HG03025 (cell line): ENCODE results near the gene MSANTD3.
"Not testable (repeated sequence)": the region's sequence is repeated elsewhere in the genome, so short reads cannot be mapped to it uniquely, and the experiment has no call there.

Experiments
- ATAC-seq: cut with Tn5 transposase; IDR thresholded peaks from one replicate; pipeline ENCODE4 v1.9.1; 2021; ENCODE audit warnings: mild to moderate bottlenecking, moderate library complexity; ENCODE audit not compliant: unreplicated experiment, low FRiP score

Gene MSANTD3, protein sequence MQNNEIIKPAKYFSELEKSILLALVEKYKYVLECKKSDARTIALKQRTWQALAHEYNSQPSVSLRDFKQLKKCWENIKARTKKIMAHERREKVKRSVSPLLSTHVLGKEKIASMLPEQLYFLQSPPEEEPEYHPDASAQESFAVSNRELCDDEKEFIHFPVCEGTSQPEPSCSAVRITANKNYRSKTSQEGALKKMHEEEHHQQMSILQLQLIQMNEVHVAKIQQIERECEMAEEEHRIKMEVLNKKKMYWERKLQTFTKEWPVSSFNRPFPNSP

DNA sequence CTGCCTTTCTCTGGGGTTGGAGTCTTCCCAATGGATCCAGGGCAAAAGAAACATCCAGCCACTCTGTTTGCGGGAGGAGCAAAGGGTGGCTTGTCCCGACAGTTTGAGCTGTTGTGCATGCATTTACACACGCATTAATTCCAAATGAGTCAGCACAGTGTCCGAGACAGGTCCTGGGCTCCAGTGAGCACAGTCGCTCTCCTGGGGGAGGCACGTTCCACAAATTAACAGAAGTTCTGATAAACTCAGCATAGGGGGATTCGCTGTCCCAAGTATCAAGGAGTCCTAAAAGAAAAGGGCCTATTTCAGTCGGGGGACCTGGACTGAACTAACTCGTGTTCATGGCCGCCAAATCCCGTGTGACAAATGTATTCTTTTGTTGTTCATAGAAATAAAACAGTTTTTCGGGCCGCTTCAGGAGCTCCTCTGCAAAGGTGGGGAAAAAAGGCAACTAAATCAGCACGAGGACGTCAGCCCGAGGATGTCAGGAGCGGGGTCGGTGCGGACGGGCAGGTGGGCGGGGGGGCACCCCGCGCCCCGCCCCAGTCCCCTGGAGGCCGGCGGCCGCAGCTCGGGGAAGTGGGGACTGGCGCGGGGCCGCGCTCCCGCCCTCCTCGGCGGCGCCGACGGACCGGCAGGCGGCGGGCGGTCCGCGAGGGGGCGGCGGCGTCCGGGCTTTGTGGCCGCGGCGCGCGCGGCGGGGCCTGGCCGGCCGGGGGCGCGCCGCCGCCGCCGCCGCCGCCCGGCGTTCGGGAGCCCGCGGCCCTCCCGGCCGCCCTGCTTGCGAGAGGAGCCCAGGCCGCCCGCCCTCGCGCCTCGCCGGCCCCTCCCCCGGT, at the start of gene MSANTD3:
MSANTD3 (plus strand) TSS at position 614 of the 836 bp plus-strand sequence. CDS start 14,796 bp downstream, outside the sequence.
- peak; percentile 67 for ATAC-seq

DNA sequence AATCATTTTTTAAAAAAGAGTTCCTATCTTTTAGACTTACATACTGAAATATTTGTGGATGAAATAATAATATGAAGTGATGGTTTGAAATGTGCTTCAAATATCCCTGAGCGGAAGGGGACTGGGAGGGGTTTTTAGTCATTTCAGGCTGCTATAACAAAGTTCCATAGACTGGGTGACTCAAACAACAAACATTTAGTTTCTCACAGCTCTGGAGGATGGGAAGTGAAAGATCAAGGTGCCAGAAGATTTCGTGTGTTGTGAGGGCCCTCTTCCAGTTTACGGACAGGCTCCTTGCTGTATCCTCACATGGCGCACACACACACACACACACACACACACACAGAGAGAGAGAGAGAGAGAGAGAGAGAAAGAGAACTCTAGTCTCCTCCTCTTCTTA, 47.1 kb upstream of the MSANTD3 start:
- ATAC-seq = no peak

DNA sequence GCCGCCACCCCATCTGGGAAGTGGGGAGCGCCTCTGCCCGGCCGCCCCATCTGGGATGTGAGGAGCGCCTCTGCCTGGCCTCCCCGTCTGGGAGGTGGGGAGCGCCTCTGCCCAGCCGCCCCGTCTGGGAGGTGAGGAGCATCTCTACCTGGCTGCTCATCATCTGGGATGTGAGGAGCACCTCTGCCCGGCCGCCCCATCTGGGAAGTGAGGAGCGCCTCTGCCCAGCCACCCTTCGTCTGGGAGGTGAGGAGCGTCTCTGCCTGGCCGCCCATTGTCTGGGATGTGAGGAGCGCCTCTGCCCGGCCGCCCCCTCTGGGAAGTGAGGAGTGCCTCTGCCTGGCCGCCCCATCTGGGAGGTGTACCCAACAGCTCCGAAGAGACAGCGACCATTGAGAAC, 34.0 kb upstream of the MSANTD3 start:
- ATAC-seq = not testable (repeated sequence)

DNA sequence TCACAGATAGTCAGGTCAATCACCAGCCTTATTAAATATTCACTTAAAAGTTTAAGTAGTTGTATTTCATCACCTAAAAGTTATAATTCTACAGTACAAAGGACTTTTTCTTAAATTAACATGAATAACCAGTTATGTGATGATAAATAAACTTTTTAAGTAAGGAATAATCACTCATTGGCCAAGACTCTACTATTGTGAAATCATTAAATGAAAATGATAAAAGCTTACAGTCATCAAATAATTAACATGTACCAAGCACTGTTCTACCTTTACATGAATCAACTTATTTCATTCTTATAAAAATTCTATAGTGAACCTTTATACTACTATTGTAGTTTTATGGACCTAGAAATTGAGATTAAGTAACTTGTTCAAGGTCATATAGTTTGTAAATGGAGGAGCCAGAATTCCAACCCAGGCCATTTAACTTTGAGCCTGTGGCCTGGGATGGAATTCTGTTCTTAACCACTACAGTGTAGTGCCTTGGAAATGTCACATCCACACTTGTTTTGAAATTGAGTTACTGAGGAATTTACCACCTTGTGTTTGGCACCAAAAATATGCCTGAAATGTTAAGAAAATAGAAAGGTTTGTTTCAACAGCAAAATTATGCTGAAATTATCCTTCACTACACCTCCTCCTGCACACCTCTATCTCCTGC, 32.8 kb upstream of the MSANTD3 start:
- no peak for ATAC-seq

DNA sequence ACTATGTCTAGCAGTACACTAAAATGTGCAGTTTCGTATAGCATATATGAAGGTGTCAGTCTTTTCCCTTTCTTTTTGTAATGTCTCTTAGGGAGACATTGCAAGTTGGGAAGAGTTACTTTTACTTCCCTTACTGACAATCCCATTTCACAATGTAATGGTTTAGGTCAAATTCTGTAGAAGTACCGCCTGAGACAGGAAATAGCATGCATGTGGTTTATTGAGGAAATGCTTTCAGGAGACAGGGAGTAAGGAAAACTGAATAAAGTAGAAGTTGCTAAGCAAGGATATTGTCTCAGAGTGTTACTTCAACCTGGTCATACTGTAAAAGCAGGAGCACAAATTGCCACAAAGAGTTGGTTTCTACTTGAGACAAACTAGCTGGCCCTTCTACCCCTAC, 32.1 kb upstream of the MSANTD3 start:
- no peak for ATAC-seq

DNA sequence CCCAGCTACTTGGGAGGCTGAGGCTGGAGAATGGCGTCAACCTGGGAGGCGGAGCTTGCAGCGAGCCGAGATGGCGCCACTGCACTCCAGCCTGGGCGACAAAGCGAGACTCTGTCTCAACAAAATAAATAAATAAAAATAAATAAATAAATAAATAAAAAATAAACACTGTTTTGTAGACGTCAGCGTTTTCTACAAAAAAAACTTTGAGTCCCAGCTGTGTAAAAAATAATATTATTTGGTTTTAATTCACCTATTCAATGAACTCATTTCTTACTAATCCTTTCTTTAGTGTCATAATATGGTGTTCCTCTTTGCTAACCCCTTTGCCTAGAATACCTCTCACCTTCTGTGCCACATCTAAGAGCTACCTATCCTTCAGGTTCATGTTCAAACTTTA, 30.2 kb upstream of the MSANTD3 start:
- no peak for ATAC-seq

DNA sequence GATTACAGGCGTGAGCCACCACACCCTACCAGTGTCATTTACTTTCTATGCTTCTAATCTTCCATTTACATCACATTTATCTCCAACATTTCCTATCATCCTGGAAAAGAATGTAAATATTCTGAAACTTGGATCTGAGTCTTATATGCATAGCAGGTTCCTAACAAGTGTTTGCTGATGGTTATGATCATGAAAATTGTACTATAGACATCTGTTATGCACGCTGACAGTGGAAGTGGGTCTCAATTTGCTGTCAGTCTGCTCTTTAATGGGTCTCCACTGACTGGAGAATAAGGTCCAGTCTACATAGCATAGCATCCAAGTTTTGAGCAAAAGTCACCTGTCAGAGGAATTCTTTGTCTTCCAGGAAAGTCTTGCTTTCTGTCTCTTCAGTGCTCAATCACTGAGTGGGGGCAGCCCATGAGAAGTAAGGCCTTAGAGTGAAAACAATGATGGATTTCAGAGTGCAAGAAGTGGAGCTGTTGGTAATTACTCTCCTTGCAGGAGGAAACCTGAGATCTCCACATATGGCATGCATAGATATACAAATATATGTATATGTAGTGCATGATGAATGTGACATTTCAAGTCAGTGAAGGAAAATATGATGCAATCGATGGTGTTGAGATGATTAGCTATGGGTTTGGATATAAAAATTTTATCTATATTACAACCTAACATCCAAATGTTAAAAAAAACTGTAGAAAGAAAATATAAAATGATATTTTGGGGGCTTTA, 29.2 kb upstream of the MSANTD3 start:
- no peak for ATAC-seq

DNA sequence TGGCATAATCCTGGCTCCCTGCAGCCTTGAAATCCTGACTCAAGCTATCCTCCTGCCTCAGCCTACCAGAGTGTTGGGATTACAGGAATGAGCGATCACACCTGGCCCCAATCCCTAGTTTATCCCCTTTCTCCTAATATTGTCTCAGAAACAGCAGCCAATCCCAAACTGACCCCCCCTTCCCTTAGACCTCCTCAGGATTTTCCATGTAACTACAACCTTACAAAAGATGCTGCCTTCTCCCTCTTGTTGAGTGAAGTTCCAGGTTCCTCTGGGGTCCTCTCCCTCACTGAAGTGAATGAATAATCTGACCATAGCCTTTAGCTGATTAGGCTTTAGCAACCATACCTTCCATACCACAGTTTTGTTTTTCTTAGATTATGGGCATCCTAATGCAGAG, 25.9 kb upstream of the MSANTD3 start:
- ATAC-seq = no peak

DNA sequence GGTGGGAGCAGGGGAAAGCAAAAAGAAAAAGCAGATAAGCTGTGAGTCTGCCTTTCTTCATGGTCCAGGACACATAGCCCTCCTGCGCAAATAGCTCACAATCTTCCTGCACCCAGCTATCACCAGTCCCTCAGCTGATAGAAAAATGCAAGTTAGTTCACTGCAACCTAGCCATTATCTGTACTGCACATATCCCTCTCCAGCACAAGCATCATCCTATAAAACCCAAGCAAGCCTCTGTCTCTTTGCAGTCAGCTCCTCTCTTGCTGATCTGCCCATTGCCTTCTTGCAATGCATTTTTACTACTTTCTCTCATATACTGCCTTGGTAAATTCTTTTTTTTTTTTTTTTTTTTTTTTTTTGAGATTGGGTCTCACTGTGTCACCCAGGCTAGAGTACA, 20.0 kb upstream of the MSANTD3 start:
- ATAC-seq = no peak

DNA sequence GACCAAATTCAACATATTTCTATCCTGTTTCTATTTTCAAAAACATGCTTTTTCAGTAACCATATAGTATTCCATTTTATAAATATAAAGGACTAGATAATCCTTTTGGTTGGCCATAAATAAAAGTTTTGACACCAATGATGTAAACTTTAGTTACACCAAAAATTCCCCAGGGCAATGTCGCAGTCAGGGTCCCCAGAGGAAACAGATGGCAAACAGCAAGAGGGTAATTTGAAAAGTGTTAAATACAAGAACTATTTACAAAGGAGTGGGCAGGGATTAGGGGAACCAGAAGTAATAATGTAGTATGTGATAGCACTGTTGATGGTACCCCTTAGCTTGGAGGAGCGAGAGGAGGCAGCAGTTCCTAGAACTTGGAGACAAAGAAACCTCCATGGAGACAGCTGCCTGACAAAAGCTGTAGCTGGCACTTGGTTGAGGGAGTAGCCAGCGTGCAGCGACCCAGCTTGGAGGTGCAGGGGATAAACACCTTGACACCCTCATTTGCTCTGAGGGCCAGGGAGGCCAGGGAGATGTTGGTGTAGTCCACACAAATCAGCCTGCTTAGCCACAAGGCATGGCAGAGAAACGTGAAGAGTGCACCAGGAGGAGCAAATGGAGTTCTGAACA, 18.3 kb upstream of the MSANTD3 start:
- ATAC-seq = no peak

DNA sequence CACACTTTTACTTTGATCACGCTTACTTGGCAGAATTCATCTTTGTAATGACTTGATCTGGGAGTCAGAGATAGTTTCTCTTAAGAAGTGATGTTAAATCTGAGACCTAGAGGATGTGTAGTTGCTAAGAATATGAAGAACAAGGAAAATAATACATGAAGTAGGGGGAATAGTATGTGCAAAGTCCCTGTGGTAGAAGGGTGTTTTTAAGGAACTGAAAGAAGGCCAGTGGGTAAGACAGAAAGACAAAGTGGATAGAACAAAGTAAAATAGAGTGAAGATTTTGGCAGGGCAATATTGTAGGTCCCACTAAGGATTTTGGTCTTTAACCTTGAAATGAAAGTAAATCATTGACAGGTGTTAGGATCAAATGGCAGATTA, 17.8 kb upstream of the MSANTD3 start:
- ATAC-seq = no peak

DNA sequence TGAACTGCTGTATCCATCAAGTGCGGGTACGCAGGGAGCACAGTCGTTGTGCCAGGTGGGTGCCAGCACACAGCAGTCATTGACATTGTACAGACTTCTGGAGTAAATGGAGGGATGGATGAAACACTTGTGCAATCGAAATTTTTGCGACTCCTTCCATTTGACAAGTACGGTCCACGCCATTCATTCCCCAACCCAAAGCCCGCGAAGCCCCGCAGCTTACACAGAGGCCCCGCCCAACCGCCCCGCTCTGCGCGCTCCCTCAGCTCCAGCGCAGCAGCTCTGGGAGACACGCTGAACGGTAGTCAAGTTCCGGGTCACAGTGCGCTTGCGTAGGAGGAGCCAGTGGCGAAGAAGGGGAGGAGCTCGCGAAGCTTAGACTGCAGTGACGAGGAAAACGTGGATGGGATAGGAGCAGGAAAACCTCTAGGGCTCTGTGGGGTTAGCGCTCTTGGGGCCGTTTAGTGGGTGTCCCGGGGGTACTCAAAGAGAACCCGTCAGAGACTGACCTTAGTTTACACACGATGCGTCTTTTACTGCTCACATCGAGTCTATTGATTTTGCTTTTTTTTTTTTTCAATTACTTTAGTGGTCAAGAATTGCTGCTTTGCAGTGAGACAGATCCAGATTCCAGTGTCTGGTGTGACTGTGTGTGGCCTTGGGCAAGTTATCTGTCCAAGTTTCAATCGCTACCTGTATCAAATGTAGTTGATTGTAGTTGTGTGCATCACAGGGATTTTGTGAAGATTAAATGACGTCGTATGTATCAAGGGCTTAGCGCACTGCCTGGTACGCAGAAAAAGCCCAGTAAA, 15.3 kb upstream of the MSANTD3 start:
- peak; percentile 99 for ATAC-seq

DNA sequence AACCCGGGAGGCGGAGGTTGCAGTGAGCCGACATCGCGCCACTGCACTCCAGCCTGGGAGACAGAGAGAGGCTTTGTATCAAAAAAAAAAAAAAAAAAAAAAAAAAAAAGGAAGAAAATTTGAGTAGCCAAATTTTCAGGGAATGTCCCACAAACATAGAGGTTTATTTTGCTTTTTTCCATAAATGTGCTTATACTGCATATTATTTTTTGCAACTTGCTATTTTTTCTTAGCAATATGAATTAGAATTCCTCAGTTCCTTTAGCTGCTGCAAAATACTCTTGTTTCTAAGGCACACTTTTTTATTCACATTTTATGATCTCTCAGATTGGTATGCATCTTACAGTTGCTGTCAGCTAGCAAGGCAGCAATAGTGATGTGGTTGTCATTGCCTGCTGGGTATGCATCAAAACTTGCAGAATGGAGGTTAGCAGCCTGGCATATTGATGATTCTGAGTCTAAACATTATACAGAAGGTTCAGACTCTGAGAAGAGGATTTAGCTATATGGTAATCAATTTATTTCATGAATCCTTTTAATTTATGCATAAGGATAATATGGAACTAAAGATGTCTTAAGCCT, 13.0 kb upstream of the MSANTD3 start:
- ATAC-seq = no peak

DNA sequence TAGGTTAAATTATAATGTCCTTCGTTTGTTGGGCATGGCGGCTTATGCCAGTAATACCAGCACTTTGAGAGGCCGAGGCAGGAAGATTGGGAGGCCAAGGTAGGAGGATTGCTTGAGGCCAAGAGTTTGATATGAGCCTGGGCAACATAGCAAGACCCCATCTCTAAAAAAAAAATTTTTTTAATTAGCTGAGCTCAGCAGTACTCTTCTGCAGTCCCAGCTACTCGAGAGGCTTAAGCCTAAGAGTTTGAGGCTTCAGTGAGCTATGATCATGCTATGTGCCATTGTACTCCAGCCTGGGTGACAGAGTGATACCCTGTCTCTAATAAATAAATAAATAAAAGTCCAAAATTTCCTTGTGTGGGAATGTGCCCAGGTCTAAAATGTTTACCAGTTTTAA, 9.1 kb upstream of the MSANTD3 start:
- ATAC-seq = no peak

DNA sequence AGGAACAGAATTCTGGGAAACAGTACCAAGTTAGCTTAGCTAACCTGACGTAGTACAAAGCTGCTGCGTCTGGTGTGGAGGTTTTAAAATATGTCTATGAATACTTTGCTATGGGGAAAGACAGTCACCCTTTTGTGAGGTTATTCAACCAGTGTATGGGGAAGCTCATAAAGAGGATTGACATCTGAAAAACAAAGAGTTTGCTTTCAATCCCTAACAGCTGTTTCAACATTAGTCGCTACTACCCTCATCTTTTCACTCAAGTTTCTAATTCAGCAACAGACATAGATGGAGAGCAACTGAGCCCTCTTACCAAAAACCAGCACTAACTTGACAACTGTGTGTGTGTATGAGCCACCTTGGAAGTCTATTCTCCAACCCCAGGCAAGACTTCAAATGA, 7.8 kb upstream of the MSANTD3 start:
- ATAC-seq = no peak

DNA sequence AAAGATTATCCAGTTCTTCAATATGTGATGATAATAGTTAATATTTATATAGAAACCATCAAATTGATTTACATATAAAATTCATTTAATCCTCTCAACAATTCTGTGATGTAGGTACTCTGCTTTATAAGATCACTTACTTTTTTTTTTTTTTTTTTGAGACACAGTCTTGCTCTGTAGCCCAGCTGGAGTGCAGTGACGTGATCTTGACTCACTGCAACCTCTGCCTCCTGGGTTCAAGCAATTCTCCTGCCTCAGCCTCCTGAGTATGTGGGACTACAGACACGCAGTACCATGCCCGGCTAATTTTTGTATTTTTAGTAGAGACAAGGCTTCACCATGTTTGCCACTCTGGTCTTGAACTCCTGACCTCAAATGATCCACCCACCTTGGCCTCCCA, 5.8 kb upstream of the MSANTD3 start:
- not testable (repeated sequence) for ATAC-seq

DNA sequence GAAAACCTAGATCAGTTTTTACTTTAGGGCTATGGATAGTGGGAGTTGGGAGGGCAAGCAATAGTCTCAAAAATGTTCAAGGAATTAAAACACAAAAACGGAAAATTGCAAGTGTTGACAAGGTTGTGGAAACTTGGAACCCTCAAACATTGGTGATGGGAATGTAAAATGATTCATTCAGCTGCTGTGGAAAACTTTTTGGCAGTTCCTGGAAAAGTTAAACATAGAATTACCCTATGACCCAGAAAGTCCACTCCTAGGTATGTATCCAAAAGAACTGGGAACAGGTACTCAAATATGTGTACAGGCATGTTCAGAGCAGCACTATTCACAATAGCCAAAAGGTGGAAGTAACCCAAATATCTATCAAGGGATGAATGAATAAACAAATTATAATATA, 1.2 kb upstream of the MSANTD3 start:
- ATAC-seq = no peak

DNA sequence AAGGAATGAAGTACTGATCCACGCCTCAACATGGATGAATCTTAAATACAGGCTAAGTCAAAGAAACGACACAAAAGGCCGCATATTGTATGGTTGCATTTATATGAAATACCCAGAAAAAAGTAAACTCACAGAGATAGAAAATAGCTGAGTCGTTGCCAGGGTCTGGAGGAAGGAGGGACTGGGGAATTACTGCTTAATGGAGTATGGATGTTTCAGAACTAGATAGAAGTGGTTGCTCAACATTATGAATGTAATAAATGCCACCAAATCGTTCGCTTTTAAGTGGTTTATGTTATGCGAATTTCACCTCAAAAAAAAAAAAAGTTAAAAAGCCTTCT, 784 bp upstream of the MSANTD3 start:
- no peak for ATAC-seq
